Activated CD4-positive, CD25-positive, alpha-beta regulatory T cell treated with anti-CD3 and anti-CD28 coated beads, Interleukin-2, amount 50 U/mL, for 72 hours (primary cell): ENCODE results near the gene PTCD2.
"Not testable (repeated sequence)": the region's sequence is repeated elsewhere in the genome, so short reads cannot be mapped to it uniquely, and the experiment has no call there.

Source experiments
- DNase-seq: peaks from one replicate; pipeline ENCODE4 v3.0.0; 2021

PTCD2 gene

DNA sequence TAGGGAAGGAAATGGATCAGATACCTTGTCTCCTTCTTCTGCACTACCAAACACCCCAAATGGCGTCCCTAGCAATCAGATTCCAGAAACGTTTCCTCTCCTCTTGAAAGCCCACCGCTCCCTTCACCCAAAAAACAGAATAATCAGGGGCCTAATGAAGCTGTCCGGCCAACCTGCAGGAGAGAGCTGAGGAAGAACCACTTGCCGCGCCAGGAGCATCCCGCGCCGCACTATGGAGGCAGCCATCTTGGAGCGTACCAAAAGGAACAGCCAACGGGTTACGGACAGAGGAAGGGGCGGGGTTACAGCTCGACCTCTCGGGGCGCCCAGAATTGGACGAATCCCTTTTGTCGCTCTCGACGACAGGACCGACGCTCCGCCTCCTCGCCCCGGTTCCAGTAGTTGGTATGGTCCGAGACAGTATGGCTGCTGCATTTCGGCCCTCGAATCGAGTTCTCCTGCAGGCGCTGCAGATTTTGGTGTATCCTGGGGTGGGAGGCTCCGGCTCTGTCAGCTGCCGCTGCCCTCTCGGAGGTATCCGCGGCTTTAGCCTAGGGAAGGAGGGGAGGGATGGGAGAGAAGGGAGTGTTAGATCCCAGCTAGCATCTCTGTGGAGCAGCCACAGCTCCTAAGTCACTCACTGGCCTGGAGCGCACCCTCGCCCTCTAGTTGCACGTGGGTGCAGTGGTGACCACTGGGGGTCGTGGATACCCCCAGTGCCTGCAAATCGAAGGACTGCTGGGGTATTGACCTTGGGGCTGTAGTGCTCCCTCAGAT is at the start of gene PTCD2, which contains the start of gene MRPS27:
TSS of gene PTCD2 (plus strand) at position 398 of the 777 bp plus-strand sequence. CDS start at position 408, 10 bp downstream.
TSS of gene MRPS27 (minus strand) at position 265 of the 777 bp plus-strand sequence. CDS start at position 246, 19 bp downstream.
- DNase-seq = peak; percentile 89

DNA sequence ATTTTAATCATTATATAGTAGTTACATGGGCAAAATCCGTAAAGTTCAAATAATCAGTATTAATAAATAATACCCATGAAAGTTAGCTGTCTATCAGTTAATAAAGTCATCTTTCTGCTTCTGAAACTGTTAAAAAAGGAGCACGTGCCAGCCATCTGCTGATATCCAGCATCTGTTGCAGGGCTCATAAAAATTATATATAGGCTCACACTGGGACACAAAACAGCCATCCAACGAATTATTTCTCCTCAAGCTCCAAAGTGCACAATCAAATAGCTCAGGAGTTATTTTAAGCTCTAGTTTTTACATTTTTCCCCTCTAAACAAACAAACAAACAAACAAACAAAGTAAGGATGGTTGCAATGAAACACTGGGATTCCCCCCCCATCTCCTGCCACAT is 48.5 kb upstream of the PTCD2 start:
- no peak for DNase-seq

DNA sequence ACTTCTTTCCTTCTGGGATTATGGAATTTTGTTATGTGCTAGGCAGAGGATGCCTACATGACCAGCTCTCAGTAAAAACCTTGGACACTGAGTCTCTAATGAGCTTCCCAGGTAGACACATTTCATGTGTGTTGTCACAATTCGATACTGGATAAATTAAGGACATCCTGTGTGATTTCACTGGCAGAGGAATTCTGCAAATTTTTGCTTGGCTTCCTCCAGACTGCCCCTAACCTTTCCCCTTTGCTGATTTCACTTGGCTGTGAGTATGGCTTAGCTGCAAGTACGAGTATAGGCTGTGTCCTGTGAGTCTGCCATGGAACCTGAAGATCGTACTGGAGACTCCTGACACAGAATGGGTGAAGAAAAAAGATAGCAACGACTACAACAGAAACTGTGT is 47.8 kb upstream of the PTCD2 start:
- no peak for DNase-seq

DNA sequence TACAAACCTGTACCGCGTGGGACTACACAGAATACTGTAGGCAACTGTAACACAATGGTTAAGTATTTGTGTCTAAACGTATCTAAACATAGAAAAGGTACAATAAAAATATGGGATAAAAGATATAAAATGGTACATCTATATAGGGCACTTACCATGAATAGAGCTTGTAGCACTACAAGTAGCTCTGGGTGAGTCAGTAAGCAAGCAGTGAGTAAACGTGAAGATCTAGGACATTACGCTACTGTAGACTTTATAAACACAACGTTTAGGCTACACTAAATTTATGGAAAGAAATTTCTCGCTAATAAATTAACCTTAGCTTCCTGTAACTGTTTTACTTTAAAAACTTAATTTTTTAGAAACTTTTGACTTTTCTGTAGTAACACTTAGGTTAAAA is 46.6 kb upstream of the PTCD2 start:
- no peak for DNase-seq

- no peak for DNase-seq
Observed at GRCh38 chr5:72276219-72276752, 43.9 kb upstream of the PTCD2 start.

DNA sequence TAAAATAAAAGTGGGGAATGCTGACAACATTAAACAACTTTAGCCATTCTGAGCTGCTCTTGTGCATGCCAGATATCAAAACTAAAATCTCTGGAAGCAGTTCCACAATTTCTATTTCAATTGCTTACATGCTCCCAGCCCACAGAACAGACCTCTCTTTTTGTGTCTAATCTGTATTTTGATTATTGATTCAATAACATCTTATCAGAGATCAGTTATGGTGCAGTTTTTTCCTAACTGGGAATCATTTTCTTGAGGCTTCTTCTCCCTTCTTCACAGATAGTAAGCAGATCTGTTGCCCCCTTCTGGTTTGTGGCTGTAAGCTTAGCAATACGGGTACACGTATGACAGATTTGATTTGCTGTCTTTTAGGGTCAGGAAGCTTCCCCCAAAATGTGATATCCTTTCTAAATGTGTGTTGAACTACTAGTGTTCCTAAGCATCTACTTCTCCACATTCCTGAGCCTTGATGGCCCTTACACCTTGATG is 39.5 kb upstream of the PTCD2 start:
- DNase-seq = no peak

DNA sequence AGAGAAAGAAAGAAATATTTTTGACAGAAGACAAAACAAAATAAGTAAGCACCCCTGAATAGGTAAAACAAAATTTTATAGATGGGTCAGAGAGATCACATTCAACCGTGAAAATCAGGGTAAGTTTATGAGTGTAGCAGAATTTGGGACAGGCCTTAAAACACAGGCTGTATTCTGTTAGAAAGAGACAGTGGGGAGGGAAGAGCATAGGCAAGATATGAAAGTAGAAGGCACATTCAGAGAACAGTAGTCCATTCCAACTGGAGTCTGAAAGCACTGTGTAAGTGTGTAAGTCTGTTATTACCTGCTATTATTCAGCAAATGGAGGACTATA is 38.8 kb upstream of the PTCD2 start:
- DNase-seq = no peak

DNA sequence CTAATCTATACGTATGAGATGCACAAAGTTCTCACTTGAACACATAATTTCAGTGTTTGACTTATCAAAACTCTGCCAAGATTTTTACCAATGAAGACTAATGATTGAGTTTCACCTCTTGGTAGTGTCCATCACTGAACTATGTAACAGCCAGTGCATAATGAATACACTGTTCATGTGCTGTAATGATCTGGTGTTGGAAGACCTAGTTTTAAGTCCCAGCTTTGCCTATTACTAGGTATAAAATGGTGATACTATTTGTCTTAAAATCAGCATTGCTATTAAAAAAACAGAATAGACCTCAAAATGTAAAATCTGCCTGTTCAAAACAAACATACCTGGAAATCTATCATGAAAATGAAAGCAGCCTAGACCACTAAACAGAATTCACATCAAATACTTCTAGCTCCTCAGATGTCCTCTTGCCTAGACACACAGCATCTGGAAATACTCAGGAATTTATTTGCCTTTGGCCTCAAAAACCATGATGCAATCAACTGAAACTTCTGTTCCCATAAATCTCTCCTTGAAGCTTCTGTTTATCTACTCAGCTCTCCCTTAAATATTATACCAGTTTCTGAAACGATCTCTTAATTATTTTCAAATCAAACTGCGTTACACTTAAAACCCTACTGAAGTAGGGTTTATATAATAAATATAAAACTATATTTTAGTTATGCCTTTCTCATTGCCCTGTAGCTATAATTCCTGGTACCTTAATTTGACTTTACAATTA is 38.2 kb upstream of the PTCD2 start:
- no peak for DNase-seq

- no peak for DNase-seq
Observed at GRCh38 chr5:72282878-72283277, 37.3 kb upstream of the PTCD2 start.

GRCh38 chr5:72283358-72283757 is 36.8 kb upstream of the PTCD2 start:
- no peak for DNase-seq

- DNase-seq = no peak
Observed at GRCh38 chr5:72284559-72285423, 35.4 kb upstream of the PTCD2 start.

DNA sequence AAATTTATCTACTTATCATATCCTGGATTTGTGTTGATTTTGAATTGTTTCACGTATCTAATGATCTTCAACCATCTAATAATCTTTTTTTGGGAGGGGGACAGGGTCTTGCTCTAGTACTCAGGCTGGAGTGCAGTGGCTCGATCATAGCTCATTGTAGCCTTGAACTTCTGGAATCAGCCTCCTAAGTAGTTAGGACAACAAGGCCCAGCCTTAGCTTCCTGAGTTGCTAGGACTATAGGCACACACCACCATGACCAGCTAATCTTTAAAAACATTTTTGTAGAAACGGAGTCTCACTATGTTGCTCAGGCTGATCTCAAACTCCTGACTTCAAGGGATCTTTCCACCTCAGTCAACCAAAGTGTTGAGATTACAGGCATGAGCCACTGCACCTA is 34.8 kb upstream of the PTCD2 start:
- no peak for DNase-seq

DNA sequence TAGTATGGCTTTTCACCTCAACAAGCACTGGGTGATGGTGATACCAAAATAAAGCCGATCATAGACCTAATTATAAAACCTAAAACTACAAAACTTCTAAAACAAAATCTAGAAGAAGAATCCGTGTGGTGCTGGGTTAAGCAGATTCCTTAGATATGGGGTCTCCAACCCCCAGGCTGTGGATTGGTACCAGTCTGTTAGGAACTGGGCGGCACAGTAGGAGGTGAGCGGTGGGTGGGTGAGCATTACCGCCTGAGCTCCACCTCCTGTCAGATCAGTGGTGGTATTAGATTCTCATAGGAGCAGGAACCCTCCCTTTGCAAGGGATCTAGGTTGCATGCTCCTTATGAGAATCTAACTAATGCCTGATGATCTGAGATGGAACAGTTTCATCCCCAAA is 33.4 kb upstream of the PTCD2 start:
- DNase-seq = no peak

DNA sequence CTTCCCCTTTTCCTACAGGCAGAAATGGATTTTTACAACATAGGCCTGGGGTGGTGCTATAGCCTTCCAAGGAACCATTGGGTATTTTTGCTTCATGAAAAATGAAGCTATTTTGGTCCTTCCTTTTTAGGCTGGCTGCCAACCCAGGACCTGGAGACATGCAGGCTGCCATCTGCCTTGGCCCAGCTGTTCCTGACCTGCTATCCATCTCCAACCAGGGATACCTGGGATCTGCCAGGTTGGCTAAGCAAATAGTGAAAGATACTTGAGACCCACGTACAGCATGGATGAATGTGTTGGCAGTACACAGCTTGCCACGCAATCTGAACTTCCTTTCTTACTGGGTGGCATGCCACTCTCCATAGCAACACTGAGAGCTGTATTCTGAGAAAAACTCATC is 31.2 kb upstream of the PTCD2 start:
- DNase-seq = no peak

GRCh38 chr5:72290356-72291133 is 29.6 kb upstream of the PTCD2 start:
- DNase-seq = no peak

GRCh38 chr5:72291601-72292000 is 28.6 kb upstream of the PTCD2 start:
- DNase-seq = no peak

GRCh38 chr5:72292411-72292810 is 27.8 kb upstream of the PTCD2 start:
- no peak for DNase-seq

GRCh38 chr5:72293495-72294055 is 26.6 kb upstream of the PTCD2 start:
- no peak for DNase-seq

DNA sequence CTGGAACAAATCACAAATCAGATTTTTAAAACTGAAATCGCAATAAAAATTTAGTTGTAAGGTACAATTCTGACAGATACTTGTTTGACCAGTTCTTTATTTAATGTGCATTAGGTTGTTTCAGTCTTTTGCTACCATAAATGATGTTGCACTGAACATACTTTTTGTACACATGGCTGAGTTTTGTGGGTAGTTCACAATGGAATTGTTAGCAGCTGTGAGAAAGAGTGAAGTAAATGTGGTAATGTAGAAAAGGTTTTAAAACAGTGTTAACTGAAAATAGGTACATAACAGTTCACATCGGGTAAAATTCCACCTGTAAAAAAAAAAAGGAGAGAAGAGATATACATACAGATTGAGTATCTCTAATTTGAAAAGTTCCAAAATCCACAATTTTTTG is 25.7 kb upstream of the PTCD2 start:
- no peak for DNase-seq

DNA sequence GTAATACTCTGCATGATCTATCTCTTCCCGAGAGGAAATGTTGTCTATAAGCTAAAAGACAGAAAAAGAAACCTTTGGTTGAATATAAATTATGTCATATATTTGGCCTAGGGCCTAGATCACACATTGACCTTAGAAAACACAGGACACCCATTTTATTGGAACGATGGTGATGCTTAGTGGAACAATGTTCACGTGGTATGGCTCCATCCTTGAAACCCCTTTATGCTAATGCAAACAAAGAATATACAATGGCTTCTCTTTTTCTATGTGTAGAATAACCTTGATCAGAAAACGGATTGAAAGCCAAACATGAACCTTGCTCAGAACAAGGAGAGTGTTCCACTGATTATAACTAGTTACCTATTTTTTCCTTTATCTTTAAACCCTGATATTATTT is 24.6 kb upstream of the PTCD2 start:
- DNase-seq = no peak

DNA sequence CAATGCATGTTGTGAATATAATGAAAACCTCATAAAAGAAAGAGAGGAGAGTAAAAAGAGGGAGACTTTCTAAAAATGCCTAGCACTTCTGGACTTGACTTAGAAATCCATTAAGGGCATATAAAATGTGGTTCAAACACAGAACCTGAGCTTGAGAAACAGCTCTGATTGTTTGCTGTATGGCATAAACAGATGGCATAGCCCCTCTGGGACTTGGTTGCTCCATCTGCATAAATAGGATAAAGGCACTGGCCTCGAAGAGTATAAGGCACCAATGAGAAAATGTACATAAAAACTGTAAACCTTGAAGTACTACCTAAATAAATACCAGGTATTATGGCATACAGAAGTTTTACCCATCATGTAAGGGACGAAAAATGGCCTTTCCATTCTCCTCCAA is 23.9 kb upstream of the PTCD2 start:
- DNase-seq = no peak

DNA sequence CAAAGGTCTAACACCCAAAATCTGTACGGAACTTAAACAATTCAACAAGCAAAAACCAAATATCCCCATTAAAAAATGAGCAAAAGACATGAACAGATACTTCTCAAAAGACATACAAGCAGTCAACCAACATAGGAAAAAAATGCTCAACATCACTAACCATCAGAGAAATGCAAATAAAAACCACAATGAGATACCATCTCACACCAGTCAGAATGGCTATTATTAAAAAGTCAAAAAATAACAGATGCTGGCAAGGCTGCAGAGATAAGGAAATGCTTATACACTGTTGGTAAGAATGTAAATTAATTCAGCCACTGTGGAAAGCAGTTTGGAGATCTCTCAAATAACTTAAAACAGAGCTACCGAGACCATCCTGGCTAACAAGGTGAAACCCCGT is 22.0 kb upstream of the PTCD2 start:
- DNase-seq = not testable (repeated sequence)
